Measurements from ENCODE around the gene PCYOX1L.
"Not testable (repeated sequence)": the region's sequence is repeated elsewhere in the genome, so short reads cannot be mapped to it uniquely, and the experiment has no call there.

Gene PCYOX1L

DNA sequence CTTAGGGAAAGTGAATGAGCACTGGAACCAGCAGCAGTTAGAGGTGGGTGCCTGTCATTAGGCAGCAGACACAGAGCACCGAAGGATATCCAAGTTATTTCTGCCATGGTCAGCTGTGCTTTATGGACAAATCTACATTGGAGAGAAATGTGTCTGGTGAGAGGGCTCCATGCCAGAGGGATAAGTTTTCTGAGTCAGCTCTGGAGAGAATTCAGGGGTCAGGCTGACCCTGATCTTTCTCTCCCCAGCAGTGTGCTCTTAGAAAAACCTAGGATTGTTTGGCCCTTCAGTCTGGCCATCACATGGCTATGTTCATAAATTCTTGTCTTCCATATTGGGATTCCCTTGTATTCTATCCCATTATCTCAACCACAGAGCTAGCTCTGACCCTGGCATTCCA lies 30.1 kb downstream of the PCYOX1L start:
- TF ChIP-seq CTCF (conservative IDR thresholded peaks at IDR 0.05; ENCODE audit: low read depth, low read length): no peak
- H3K4me3 ChIP-seq (ENCODE audit: low read depth, low read length): no peak overlapping the region
- peak; percentile 93 for DNase-seq (ENCODE audit: low read depth)

GRCh38 chr5:149388498-149389190 lies 30.8 kb downstream of the PCYOX1L start:
- DNase-seq (ENCODE audit: low read depth): no peak
- no peak for TF ChIP-seq CTCF (conservative IDR thresholded peaks at IDR 0.05; ENCODE audit: low read depth, low read length)
- no peak overlapping the region for H3K4me3 ChIP-seq (ENCODE audit: low read depth, low read length)

DNA sequence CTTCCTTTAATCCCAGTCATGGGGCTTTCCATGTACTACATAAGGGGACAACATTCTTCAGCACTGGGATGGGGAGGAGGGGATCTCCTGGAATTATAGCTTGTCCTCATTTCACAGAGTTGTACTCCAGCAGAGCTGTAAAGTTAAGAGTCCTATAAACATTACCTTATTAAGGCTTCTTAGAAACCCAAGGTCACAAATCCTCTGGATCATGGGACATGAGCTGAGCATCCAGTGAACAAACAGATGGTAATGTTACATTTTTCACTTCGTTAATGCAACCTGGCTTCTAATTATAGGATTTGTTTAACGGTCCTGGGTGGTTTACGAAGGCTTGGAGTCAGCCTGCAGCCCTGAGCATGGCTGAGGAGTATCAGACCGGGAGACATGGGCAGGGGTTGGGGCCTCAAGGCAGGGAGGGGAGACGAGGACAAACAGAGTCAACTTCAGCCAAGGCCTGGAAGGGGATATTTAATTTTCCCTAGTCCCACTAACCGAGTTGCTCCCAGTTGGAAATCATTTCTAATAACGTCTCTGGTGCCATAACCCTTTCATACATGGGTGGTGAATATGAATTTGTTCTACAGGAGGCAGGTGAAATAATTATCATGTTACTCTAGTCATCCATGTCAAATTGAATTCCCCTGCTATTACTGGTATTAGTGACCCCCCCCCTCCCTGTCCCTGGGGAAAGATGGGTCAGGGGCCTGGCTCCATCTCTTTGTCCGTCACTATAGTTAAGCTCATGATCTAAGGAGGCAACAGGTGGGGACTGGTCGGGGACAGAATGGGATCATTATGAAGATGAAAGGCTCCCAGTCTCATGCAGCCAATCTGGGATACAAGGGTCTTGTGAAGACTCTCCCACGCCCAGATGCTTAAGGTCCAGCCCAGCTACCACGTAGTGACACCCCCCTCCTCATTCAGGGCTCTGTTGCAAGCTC lies 32.0 kb downstream of the PCYOX1L start:
- no peak for DNase-seq (ENCODE audit: low read depth)
- H3K4me3 ChIP-seq (ENCODE audit: low read depth, low read length): no peak overlapping the region
- TF ChIP-seq CTCF (conservative IDR thresholded peaks at IDR 0.05; ENCODE audit: low read depth, low read length): no peak

DNA sequence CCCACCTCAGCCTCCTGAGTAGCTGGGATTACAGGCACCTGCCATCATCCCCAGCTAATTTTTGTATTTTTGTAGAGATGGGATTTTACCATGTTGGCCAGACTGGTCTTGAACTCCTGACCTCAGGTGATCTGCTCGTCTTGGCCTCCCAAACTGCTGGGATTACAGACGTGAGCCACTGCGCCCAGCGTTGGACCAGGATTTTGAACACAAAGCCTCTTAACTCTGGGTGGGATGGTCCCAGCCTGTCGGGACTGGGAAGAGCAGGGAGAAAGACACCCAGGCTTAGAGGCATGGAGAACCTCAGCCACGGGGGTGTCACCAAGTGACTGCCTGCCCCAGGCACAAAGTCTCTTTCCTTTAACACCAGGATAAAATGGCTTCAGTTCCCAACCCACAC lies 33.2 kb downstream of the PCYOX1L start:
- DNase-seq (ENCODE audit: low read depth): not testable (repeated sequence)

GRCh38 chr5:149391524-149391923 lies 33.7 kb downstream of the PCYOX1L start:
- TF ChIP-seq CTCF (conservative IDR thresholded peaks at IDR 0.05; ENCODE audit: low read depth, low read length): no peak
- no peak overlapping the region for H3K4me3 ChIP-seq (ENCODE audit: low read depth, low read length)
- no peak for DNase-seq (ENCODE audit: low read depth)

More for the DNA sequence above, 33.2 kb downstream of the PCYOX1L start:
- H3K4me3 ChIP-seq (ENCODE audit: low read depth, low read length): not testable (repeated sequence)

DNA sequence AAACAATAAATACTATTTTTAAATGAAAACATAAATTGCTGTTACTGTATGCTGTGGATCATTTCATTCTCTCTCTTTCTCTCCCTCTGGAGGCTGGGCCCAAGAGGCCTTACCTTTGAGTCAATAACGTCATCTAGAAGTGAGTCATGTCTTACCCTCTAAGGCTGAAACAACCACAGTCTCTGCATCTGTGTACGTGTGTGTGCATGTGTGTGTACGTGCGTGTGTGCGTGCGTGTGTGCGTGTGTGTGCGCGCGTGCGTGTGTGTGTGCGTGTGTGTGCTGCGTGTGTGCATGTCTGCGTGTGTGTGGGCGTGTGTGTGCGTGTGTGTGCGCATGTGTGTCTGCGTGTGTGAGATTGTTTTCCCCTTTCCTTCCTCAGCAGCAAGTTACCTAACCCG lies 34.9 kb downstream of the PCYOX1L start:
- peak; percentile 83 for DNase-seq (ENCODE audit: low read depth)
- peak; percentile 6 for TF ChIP-seq CTCF (conservative IDR thresholded peaks at IDR 0.05; ENCODE audit: low read depth, low read length)

GRCh38 chr5:149394996-149395395 lies 37.1 kb downstream of the PCYOX1L start:
- H3K4me3 ChIP-seq (ENCODE audit: low read depth, low read length); DNase-seq (ENCODE audit: low read depth): not testable (repeated sequence)

More for the DNA sequence above, 34.9 kb downstream of the PCYOX1L start:
- no peak overlapping the region for H3K4me3 ChIP-seq (ENCODE audit: low read depth, low read length)

DNA sequence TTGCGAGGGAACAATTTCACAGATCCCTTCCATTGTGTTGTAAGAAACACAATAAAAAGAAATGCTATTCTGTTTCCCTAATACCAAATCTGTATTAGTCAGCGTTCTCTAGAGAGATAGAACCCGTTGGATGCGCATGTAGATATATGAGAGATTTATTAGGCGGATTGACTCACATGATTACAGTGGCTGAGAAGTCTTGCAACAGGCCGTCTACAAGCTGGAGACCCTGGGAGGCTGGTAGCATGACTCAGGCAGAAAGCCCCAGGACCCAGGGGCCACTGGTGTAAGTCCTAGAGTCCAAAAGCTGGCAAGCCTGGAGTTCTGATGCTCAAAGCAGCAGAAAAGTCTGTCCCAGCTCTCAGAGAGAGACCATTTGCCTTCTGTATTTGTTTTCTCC lies 39.7 kb downstream of the PCYOX1L start:
- H3K4me3 ChIP-seq (ENCODE audit: low read depth, low read length): no peak overlapping the region
- no peak for TF ChIP-seq CTCF (conservative IDR thresholded peaks at IDR 0.05; ENCODE audit: low read depth, low read length)
- peak; percentile 97 for DNase-seq (ENCODE audit: low read depth)

- DNase-seq (ENCODE audit: low read depth); H3K4me3 ChIP-seq (ENCODE audit: low read depth, low read length): not testable (repeated sequence)
Observed at GRCh38 chr5:149398747-149399266, 41.0 kb downstream of the PCYOX1L start.

All from choroid plexus epithelial cell (primary cell).